AG08395 (cell line): ENCODE data around the gene KIF26A.

Experiments used
- DNase-seq: peaks from one replicate; pipeline ENCODE4 v3.0.0; 2012; ENCODE audit warnings: mixed read lengths, low spot score

Gene KIF26A

DNA sequence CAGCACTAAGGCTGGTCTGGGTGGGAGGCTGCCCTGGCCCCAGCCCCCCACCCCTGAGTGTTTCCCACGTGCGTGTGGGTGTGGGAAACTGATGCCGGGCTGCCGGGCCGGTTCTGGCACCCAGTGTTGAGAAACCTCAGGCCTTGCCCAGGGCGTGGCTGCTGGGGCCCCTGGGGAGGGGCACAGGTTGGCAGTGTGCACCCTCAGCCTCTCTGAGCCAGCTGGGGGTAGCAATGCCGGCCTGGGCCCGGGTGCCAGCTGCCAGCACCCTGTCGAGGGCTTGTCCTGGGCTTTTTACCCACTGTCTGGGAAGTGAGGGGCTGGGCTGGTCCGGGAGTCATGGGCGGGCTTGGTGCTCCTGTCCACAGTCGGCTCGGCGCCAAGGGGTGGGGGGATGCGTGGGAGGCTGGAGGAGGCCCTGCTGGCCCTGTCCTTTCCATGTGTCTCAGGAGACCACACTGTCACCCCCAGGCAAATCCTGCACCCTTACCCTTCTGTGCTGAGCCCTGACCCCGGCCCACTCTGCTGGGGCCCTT, 37.2 kb upstream of the KIF26A start:
- DNase-seq = no peak

GRCh38 chr14:104101651-104102281, 36.6 kb upstream of the KIF26A start:
- no peak for DNase-seq

DNA sequence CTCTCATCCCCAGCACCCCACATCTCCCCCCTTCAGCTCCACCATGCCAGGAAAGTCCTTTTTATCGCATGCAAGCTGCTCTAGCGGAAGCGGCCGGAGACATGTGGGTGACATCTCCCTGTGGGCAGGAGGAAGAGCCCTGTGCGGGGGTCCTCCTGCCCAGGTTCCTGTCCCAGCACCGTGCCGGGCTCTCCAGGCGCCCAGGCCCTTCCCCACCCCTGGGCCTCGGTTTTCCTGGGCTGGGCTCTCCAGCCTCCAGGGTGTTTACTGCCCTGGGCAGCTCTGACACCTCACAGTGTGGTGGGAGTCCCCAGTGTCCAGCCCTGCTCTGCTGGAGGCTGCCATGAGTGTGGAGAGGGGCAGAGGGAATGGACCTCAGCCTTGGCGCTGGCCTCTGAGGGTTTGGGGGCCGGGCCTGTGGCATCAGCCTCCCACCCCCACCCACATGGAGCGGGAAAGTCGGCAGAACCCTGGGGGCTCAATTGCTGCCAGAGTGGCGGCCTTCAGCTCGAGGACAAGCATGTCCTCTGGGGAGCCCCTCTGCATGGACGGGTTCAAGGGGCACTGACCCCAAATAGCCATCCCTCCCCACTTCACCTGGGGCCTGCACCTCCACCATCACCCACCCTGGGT, 36.0 kb upstream of the KIF26A start:
- no peak for DNase-seq

DNA sequence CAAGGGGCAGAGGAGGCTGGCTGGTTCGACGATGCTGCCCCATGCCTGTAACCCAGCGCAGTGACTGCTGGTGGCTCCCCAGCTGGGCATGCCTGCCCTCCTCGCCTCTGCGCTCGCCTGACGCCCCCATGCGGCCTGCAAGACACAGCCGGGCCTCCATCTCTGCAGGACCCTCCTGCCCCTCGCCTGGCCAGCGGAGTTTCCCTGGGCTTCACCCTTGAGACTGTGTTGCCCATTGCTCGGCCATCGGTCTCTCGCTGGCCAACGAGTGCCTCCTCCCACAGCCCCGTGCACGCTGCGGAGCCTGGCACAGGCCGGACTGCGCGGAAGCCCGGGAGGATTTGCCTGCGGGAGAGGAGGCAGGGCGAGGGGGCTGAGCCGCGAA, 35.3 kb upstream of the KIF26A start:
- no peak for DNase-seq

- DNase-seq = no peak
Measured at GRCh38 chr14:104103446-104104075, 34.8 kb upstream of the KIF26A start.

- DNase-seq = no peak
Measured at GRCh38 chr14:104104076-104104901, 34.1 kb upstream of the KIF26A start.

DNA sequence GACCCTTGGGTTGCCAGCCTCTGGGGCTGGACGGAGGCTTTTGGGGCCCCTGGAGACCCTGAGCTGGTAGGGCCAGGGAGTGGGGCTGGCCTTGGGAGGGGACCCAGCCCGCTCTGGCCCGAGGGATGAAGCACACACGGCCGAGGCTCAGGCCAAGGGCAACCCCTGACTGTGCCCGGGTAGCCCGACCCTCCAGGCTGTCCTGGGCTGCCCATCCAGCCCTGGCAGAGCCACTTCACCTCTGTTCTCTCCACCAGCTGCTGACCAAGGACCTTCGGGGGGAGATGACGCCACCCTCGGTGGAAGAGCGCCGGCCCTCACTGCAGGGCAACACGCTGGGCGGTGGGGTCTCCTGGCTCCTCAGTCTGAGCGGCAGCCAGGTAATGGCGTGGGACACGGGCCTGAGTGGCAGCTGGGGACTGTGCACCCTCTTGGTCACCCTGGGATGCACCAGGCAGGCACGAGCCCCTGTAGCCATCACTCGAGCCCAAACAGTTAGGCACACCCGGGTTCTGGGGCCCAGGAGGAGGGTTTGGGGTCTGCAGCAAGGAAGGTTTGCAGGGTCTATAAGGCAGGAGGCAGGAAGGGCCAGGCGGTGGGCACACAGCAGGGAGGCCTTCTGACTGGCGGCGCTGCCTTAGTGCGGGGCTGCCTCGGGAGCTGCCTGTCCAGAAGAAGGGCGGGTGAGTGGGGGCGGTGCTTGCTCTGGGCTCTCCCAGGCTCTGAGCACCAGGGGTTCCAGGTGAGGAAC, 33.1 kb upstream of the KIF26A start:
- no peak for DNase-seq

DNA sequence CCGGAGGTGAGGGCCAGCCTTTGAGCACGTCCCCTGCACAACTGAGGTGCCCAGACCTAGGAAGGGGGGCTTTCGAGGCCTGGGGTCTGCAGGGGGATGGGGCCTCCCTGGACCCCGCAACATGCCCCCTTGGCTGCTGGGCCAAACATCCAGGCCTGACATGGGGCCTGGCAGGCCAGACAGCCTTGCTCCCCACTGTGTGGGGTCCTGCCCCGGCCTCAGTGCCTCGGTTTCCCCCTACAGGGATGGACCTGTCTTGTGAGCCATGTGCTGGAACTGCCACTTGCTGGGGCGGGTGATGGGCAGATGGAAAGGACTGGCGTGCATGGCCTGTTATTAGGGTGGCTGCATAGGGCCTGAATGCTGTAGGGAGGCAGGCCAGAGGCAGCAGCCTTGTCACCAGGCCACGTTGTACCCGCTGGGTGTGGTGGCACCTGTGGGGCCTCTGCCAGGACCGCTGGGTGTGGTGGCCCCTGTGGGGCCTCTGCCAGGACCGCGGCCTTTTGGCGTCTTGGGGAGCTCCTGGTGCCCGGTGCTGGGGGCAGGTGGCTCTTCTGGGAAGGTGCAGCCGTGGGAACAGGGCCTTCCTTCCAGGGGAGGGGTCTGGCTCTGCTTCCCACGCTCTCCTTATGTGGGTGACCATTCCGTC, 32.4 kb upstream of the KIF26A start:
- no peak for DNase-seq

DNA sequence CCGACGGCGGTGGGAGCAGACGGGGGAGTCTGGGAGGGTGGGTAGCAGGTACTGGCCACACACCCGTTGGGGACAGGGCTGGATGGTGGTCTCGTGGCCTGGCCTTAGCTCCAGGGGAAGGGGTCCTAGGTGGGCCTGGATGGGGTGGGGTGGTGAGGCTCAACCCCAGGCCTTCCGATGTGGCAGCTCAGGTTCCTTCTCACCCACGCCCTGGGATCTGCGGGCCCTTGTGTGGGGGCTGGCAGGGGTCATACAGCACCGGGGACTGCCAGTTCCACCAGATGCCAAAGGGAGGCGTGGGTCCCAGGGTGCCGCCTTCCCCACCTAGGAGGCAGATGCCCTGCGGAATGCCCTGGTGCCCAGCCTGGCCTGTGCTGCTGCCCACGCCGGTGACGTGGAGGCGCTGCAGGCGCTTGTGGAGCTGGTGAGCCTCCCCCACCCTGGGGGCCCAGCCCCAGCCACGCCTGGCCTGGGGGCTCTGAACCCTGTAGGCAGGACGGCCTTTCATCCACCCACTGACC, 31.9 kb upstream of the KIF26A start:
- DNase-seq = no peak

DNA sequence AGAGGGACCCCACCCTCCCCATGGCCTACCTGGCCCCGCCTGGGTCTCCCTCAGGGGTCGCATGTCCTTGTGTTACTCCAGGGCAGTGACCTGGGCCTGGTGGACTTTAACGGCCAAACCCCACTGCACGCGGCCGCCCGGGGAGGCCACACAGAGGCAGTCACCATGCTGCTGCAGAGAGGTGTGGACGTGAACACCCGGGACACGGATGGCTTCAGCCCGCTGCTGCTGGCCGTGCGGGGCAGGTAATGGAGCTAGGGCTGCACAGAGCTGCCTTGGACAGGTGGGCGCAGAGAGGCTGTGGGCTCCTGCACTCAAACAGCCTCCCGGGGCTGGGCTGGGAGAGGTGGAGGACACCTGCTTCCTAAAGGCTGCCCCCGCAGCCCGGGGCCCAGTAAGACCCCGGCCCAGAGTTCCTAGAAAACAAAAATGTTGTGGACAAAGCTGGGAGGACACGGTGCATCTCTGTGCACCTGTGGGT, 31.2 kb upstream of the KIF26A start:
- DNase-seq = no peak

DNA sequence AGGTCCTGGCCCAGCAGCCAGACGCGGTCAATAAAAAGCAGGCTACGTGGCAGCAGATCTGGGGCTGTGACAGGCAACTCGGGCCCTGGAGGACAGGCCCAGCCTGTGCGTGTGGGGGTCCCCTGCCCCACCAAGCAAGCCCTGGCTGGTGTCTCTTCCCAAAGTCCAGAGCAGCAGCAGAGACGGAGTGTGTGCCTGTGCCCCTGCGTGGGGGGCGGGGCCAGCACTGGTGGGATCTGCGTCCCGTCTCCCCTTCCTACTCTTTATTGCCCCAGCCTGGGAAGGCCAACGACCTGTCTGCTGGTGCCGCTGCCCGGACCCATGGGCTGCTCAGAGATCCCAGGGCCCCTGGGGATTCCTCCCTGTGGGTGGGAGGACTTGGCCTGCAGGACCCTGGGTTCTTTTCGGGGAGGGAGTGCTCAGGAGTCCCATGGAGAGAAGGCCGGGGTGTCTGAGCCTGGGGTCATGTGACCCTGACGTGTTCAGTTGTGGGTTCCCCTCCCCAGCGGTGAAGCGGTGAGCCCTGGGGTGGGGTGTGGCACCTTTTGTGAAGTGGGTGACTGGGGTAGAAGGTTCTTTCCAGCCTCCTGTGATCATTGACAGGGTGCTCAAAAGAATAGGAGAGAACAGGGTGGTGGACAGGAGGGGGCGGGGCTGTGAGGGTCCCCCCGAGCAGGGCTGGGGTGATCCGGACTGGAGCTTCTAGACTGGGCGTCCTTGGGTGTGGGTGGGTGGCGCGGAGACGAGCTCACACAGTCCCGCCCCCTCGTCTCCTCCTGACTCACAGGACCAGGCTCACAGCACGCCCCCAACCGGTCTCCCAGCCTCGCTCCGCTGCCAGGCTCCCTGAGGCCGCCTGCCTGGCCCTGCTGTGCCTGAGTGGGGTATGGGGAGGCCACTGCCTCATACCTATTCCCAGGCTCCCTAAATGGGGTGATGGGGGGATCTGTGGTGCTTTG, 30.5 kb upstream of the KIF26A start:
- no peak for DNase-seq

- no peak for DNase-seq
Measured at GRCh38 chr14:104108570-104109541, 29.5 kb upstream of the KIF26A start.

- DNase-seq = no peak
Measured at GRCh38 chr14:104109731-104110361, 28.5 kb upstream of the KIF26A start.

- no peak for DNase-seq
Measured at GRCh38 chr14:104110491-104111209, 27.7 kb upstream of the KIF26A start.

DNA sequence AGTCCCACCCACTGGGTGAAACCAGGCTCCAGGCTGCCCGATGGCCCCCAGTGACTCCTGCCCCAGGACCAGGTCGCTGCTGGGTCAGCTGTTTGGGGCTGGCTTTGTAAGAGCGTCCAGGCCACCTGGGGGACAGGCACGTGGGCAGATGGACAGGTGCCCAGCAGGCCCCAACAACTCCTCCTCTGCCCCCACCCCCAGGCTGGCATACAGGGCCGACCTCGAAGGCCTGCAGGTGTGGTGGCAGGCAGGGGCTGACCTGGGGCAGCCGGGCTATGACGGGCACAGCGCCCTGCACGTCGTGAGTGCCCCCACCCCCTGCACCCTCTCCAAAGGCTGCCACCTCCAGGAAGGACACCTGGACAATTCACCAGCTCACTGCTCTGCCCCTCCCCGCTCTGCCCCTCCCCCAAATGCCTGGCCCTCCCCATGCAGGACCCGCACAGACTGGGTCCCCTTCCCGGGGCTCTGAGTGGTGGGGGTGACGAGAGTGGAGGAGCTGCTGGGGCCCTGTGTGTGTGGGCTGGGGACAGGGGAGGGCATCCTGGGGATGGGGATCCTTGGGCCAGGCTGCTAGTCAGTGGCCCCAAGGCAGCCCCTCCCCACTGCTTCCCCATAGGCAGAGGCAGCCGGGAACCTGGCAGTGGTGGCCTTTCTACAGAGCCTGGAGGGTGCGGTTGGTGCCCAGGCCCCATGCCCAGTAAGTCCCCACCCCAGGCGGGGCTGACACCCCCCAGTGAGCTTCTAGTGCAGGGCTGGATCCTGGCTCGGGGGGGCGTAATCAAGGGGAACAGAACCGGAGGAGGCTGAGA, 26.9 kb upstream of the KIF26A start:
- DNase-seq = no peak

- no peak for DNase-seq
Measured at GRCh38 chr14:104112113-104112505, 26.3 kb upstream of the KIF26A start.
